IgD-negative memory B cell (primary cell): ENCODE measurements around the gene CTDP1. TPM values are rescaled to one million over a fixed set of nuclear protein-coding genes. Genes with fewer than 3 reads are reported as not detected.

Experiments
- H3K27ac Mint-ChIP-seq, 3 donors: one replicate each; pipeline ENCODE4 v1.8.0; 2020 to 2022; ENCODE audit warnings: mild to moderate bottlenecking in 3 of 3, mixed read lengths in 3 of 3, moderate library complexity in 1 of 3
- H3K27me3 Mint-ChIP-seq: one replicate; pipeline ENCODE4 v1.8.0; 2021; ENCODE audit warnings: mixed read lengths
- H3K36me3 Mint-ChIP-seq: one replicate; pipeline ENCODE4 v1.8.0; 2020; ENCODE audit warnings: mild to moderate bottlenecking, mixed read lengths
- H3K4me1 Mint-ChIP-seq, 3 donors: one replicate each; pipeline ENCODE4 v1.8.0; 2020 to 2022; ENCODE audit warnings: mixed read lengths in 3 of 3, mild to moderate bottlenecking in 1 of 3
- H3K4me3 Mint-ChIP-seq, 4 donors: one replicate each; pipeline ENCODE4 v1.8.0; 2020 to 2022; ENCODE audit warnings: mild to moderate bottlenecking in 4 of 4, mixed read lengths in 4 of 4, moderate library complexity in 3 of 4
- H3K9me3 Mint-ChIP-seq, 3 donors: one replicate each; pipeline ENCODE4 v1.8.0; 2020 to 2021; ENCODE audit warnings: mixed read lengths in 3 of 3, mild to moderate bottlenecking in 1 of 3
- polyA plus RNA-seq: library from polyadenylated mRNA; unstranded; fragments of 300-500 nt; fragmentation: Illumina TruSeq; gene quantifications from one replicate; pipeline ENCODE4 v1.2.3, GENCODE V29; 2021

The CTDP1 gene
- polyA plus RNA-seq, 1 donor from 2014 or later = 12.1 TPM

DNA sequence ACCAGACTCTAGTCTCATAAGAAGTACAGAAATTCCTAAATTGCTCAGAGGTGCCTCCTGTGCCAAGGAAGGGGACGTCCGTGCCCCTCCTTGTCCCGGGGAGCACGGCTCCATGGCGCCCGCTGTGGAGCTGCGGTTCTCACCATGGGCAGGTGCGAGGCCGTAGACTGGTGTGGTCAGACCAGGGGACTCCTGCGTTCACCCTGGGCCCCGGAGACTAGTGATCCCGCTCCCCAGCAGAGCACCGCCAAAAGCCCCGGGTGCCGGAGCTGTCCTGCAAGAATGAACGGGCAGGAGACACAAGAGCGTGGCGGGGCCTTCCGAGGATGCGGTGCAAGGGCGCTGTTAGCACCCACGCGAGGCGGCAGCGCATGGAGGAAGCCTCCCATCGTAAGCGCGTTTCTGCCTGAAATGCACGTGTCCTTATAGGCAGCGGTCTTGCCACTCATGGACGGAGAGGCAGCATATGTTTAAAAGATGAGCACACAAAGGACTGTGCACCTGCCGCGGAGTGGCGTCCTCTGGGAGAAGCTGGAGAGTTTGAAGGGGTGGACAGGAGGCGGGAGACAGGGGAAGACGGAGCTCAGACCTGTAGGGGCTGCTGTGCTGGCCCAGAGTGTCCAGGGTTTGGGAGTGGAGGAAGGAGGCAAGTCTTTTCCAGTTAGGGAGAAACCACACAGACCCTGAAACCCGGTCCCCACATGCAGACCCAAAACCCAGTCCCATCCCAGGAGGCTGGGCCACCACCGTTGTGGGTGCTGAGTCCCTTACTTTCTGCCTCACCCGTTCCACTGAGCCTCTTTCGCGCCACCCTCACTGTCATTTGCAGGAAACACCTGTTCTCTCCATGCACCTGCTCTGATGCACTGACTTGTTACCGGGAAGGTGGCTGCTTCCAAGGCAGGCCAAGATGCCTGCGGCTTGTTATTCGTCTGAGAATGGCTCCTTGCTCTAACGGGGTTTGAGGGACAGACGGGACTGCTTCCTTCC, 110.6 kb downstream of the CTDP1 start:
- no peak overlapping the region for H3K4me3 Mint-ChIP-seq
- no peak overlapping the region for H3K27ac Mint-ChIP-seq
- no peaks in the 10 kb centered on the region for H3K36me3 Mint-ChIP-seq

DNA sequence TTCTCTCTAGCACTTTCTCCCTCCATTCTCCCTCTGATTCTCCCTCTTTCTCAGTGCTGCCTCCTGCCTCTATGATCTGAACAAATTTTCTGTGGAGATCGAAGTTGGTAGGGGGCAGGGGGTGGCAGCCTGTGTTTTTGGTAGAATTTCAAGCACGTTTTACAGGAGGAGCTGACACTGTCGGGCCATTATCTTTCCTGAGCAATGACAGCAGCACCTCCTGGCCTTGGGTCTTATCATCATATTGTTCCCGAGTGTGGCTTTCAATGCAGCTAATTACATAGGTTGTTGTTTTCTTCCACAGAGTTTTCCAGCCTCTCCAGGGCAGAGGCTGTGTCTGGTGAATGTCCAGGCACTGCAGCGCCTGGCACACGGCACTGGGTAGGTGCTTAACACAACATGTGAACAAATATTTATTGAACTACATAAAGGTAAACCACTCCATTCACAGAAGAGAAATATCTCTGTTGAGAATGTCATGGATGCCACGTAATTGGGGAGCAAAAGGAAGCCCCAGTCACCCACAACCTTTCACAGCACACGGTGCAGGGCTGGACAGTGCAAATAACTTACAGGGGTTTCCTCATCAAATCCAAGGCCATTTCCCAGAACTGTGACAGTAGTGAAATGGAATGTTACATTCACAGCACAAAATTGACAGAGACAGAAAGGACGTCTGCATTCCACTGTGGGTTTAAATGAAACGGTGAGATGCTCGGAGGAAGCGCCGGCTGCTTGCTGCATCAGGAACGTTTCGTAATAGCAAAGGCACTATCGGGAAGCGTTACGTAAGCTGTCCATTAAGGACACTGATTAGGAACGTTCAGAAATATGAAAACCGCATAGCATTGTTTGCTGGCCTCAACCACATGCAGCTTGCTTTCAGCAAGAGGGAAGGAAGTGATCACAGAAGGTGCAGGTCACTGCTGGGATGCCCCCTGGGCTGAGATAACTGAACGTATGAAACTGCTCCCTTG, 111.7 kb downstream of the CTDP1 start:
- Mint-ChIP-seq H3K4me3 (peak overlapping the region in 1 of 4 donors; percentile 58), H3K27me3 (peaks cover 49% of the 10 kb centered on the region), H3K27ac (peak overlapping the region in 1 of 3 donors; percentile 32), H3K4me1 (peaks cover 13 to 17% (median 17%) of the 10 kb centered on the region in 3 donors), H3K9me3 (no peaks in the 10 kb centered on the region), H3K36me3 (no peaks in the 10 kb centered on the region)

More for the DNA sequence above, 110.6 kb downstream of the CTDP1 start:
- no peaks in the 10 kb centered on the region for H3K9me3 Mint-ChIP-seq
- peaks cover 13 to 17% (median 16%) of the 10 kb centered on the region in 3 donors for H3K4me1 Mint-ChIP-seq
- peaks cover 52% of the 10 kb centered on the region for H3K27me3 Mint-ChIP-seq

DNA sequence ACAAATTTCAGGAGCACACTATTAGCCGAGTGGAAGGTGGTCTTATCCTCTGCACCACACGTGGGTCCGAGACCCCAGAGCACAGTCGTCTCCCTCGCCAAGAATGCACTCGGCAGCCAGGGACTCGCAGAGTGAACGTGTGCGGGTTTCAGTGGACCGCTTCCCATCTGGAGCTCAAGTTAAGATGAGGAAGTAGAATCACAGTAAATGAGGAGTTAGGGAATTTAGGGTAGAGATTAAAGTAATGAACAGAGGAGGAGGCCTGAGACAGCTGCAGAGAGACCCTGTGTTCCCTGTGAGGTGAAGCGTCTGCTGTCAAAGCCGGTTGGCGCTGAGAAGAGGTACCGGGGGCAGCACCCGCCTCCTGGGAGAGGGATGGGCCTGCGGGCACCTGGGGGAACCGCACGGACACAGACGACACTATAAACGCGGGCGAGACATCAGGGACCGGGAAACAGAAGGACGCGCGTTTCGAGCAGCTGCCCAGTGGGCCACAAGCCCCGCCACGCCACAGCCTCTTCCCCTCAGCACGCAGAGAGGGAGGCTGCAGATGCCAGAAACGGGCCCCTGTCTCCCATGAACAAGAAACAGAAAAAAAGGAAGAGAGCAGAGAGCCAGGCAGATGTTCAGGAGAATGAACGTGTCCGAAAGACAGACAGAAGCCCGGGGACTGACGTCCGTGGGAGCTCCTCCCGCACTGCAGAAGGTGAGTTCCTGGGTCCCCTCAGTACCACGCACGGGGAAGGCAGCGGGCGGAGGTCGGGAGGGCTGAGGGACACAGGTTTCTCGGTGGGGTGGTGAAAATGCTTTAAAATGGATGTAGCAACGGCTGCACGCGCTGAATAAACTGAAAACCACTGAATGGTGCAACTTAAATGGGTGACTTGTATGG, 112.7 kb downstream of the CTDP1 start:
- H3K4me3 Mint-ChIP-seq = peak overlapping the region in 2 of 4 donors; percentile 14 to 75
- H3K27ac Mint-ChIP-seq = no peak overlapping the region
- H3K36me3 Mint-ChIP-seq = no peaks in the 10 kb centered on the region
- H3K27me3 Mint-ChIP-seq = peaks cover 44% of the 10 kb centered on the region
- no peaks in the 10 kb centered on the region for H3K9me3 Mint-ChIP-seq
- peaks cover 14 to 20% (median 19%) of the 10 kb centered on the region in 3 donors for H3K4me1 Mint-ChIP-seq

DNA sequence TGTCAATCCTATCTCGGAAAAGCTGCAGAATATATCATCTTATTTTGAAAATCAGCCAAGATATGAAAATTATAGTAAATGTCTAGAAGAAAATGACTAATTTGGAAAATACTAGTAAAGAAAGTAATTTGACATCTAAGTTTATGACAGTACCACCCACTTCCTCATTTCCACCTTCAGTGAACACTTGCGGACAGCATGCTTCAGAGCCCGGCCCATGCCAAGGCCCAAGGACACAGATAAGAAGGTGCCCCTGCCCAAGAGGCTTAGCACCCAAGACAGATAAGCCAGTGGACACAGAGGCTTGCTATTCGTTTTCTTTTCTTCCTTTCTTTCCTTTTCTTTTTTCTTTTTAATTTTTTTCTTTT, 113.4 kb downstream of the CTDP1 start:
- H3K27me3 Mint-ChIP-seq = peaks cover 42% of the 10 kb centered on the region
- H3K36me3 Mint-ChIP-seq = no peaks in the 10 kb centered on the region
- peak overlapping the region in 2 of 4 donors; percentile 14 to 75 for H3K4me3 Mint-ChIP-seq
- no peaks in the 10 kb centered on the region for H3K9me3 Mint-ChIP-seq
- H3K4me1 Mint-ChIP-seq = peaks cover 15 to 21% (median 20%) of the 10 kb centered on the region in 3 donors
- no peak overlapping the region for H3K27ac Mint-ChIP-seq

DNA sequence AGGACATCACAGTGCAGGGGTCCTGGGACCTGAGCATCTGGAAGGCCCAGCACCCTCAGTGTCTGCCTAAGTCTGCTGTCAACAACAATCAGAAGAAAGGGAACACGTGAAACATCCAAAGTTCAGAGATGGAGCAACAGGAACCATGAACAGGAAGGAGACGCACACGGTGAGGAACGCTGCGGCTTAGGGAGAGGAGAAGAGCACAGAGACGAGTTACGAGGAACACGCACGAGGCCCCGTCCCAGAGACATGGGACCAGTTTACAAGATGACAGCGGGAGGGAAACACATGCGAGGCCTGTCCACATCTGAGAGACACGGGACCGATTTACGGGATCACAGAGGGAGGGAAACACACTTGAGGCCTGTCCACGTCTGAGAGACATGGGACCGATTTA, 115.2 kb downstream of the CTDP1 start:
- no peaks in the 10 kb centered on the region for H3K36me3 Mint-ChIP-seq
- peak overlapping the region in 3 of 4 donors; percentile 14 to 64 (median 63) for H3K4me3 Mint-ChIP-seq
- peaks cover 44% of the 10 kb centered on the region for H3K27me3 Mint-ChIP-seq
- no peaks in the 10 kb centered on the region for H3K9me3 Mint-ChIP-seq
- H3K4me1 Mint-ChIP-seq = peaks cover 20 to 30% (median 27%) of the 10 kb centered on the region in 3 donors
- no peak overlapping the region for H3K27ac Mint-ChIP-seq

DNA sequence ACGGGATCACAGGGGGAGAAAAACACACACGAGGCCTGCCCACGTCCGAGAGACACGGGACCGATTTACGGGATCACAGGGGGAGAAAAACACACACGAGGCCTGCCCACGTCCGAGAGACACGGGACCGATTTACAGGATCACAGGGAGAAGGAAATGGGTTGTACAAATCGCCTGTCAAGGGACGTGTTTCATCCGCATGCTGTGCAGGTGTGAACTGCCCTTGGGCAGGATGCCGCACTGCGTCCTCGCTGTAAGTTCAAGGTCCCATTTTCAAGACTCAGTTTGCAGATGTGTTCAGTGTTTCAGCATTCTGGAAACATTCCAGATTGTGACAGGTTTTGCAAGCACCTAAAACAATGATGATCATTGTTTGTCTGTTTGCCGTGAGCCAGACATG, 115.8 kb downstream of the CTDP1 start:
- Mint-ChIP-seq H3K27me3 (peaks cover 40% of the 10 kb centered on the region), H3K27ac (no peak overlapping the region), H3K9me3 (no peaks in the 10 kb centered on the region), H3K36me3 (no peaks in the 10 kb centered on the region), H3K4me3 (no peak overlapping the region), H3K4me1 (peaks cover 19 to 29% (median 28%) of the 10 kb centered on the region in 3 donors)

DNA sequence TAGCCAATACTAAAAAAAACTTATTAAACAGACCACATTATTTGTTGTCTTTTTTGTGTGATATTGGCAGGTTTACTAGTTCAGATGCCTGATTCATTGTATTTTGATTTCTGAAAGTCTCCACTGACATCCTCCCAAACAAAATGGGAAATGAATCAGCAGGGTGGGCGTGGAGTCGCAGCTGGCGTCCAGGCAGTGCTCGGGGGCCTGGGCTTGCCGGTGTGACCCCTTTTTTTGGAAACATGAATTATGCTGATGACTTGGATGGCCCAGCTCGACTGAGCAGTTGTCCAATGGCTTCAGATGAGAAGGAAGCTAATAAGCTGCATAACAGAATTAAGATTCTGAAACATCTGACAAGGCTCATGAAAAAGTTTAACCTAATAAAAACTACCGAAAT, 116.4 kb downstream of the CTDP1 start:
- Mint-ChIP-seq H3K4me3 (no peak overlapping the region), H3K4me1 (peaks cover 19 to 29% (median 27%) of the 10 kb centered on the region in 3 donors), H3K27ac (no peak overlapping the region), H3K9me3 (no peaks in the 10 kb centered on the region), H3K27me3 (peaks cover 36% of the 10 kb centered on the region), H3K36me3 (no peaks in the 10 kb centered on the region)

DNA sequence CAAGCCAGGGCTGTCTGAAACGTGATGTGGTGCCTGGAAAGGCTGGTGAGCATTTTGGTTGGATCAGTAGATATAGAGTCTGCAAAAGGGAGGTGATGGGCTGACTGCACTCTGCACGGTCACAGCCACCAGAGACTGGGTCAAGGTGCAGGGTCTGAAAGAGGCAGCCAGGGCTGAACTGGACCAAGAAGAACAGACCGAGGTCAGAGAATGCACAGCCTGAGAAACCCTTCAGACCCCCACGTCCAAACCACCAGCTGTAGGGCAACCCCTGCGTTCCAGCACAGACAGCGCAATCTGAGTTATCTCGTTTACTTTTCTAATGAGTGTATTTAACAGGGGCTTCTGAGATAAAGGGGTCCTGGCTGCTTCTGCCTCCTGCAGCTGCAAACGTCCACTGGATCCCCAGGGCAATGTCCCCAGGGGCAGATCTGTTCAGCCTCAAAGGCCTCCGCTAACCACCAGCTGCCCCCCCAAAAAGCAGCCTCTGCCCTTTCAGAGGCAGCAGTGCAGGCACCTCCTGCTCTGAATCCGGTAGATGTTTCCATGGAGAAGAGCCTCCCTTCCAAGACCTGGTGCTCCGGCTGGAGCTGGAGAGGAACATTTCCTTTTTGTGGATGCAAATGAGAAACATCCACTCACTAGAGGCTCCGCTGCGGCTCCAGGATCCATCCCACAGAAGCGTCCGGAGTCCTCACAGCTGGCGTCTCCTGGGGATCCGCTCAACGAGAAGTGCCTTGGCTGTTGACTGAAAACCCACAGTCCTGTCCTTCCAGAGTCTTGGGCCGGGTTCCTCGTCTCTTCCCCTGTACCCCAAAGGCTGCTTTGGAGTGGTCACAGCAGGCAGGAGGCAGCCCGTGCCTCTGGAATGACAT, 117.2 kb downstream of the CTDP1 start:
- H3K27me3 Mint-ChIP-seq = peaks cover 28% of the 10 kb centered on the region
- no peaks in the 10 kb centered on the region for H3K36me3 Mint-ChIP-seq
- H3K4me1 Mint-ChIP-seq = peaks cover 14 to 24% (median 20%) of the 10 kb centered on the region in 3 donors
- H3K27ac Mint-ChIP-seq = peak overlapping the region in 1 of 3 donors; percentile 94
- H3K4me3 Mint-ChIP-seq = peak overlapping the region; percentile 10 to 91 (median 78)
- H3K9me3 Mint-ChIP-seq = no peaks in the 10 kb centered on the region

DNA sequence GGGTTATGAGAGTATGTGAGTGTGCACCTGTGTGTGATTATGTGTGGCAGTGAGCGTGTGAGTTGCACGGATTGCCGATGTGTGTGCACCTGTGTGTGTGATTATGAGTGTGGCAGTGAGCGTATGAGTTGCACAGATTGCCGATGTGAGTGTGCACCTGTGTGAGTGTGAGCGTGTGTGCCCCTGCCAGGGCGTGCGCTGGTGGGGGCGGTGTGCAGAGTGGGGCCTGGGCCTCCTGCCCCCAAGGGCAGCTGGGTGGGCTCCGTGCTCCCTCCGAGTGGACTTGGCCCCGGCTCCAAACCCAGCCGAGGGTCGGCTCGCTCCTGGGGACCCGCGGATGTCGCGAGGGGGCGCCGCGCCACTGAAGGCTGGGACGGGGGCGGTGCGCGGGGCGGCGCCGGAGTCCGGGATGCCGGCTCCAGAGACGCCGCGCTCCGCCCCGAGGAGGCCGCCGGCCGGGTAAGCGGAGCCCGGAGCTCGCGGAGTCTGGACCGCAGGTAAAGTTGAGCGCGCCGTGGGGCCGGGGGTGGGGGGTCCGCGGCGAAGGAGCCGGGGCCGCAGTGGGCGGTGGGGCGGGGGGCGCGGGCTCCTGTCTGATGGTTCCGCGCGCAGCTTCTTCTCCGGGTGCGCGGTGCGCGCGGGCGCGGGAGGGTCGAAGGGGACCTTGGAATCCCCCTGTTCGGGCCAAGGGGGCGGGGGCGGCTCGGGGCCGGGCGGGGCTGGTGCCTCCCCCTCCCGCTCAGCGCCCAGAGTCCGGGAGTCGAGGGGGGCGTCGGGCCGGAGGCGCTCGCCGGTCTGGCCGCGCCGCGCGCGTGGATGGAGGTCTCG, 118.1 kb downstream of the CTDP1 start, which contains the start of gene KCNG2:
TSS of gene KCNG2 (plus strand) at position 421 of the 828 bp plus-strand sequence. CDS start 65,730 bp downstream, outside the sequence.
- Mint-ChIP-seq H3K4me1 (peaks cover 11 to 17% (median 15%) of the 10 kb centered on the region in 3 donors), H3K27me3 (peaks cover 23% of the 10 kb centered on the region), H3K36me3 (no peaks in the 10 kb centered on the region), H3K27ac (peak within 1 kb of the TSS in 1 of 3 donors; percentile 94), H3K9me3 (no peaks in the 10 kb centered on the region), H3K4me3 (peak within 1 kb of the TSS; percentile 10 to 91 (median 78))

DNA sequence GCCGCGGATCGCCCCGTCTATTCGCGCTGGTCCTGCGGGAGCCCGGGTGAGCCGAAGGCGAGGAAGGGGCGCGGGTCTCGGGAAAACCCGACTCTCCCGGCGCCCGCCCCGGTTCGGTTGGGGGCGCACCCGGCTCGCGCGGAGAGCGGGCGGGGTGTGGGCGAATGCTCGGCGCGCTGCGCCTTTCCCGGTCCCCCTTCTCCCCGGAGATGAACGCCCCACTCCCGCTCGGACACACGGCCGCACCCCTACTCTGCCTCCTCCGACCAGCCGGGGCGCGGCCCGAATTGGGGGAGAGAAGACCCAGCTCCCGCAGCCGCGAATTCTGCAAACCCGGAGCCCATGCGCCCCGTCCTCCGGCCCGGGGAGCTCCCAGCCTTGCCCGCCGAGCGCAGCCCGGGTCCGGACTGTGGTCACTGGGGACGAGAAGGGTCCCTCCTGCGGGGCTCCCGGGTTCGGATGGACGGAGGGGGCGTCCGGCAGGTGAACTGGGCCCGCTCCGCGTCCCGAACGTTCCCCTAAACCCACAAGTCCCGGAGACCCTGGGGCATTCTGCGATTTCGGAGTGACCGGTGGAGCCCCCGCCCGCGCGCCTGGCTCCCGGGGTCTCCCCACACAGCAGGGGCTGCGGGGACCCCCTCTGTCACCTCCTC, 118.9 kb downstream of the CTDP1 start:
- H3K9me3 Mint-ChIP-seq = no peaks in the 10 kb centered on the region
- H3K27ac Mint-ChIP-seq = no peak overlapping the region
- peaks cover 19% of the 10 kb centered on the region for H3K27me3 Mint-ChIP-seq
- H3K4me3 Mint-ChIP-seq = peak overlapping the region in 1 of 4 donors; percentile 83
- peaks cover 8 to 14% (median 12%) of the 10 kb centered on the region in 3 donors for H3K4me1 Mint-ChIP-seq
- no peaks in the 10 kb centered on the region for H3K36me3 Mint-ChIP-seq

DNA sequence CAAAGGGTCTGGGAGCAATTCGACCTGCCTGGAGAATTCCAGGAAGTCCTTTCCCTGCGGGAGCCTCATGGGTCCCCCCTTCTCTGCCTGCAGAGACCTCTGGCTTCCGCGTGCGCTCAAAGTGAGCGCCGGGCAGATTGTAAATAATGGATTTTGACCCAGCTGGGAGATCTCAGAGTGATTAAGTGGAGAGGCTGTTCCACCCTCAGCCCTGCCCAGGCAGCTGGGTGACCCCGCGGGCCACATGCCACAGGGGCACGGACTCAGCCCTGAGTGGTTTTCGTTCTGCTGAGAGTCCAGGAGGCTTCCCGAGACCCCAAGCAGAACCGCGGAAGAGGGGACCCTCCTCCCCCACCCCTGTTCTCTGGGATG, 119.4 kb downstream of the CTDP1 start:
- no peaks in the 10 kb centered on the region for H3K9me3 Mint-ChIP-seq
- H3K36me3 Mint-ChIP-seq = no peaks in the 10 kb centered on the region
- peak overlapping the region in 2 of 4 donors; percentile 60 to 83 for H3K4me3 Mint-ChIP-seq
- peaks cover 19% of the 10 kb centered on the region for H3K27me3 Mint-ChIP-seq
- H3K27ac Mint-ChIP-seq = no peak overlapping the region
- peaks cover 8 to 14% (median 12%) of the 10 kb centered on the region in 3 donors for H3K4me1 Mint-ChIP-seq
